HepG2 (cell line): ENCODE results near the gene DCDC2. TPM values are rescaled to one million over a fixed set of nuclear protein-coding genes. Genes with fewer than 3 reads are reported as not detected.

Experiments used
- ARNT2 ChIP-seq: sonication (generic); formaldehyde crosslinking; IDR thresholded peaks from 2 replicates; pipeline ENCODE4 v1.8.0; 2022; ENCODE audit warnings: mild to moderate bottlenecking, low read depth, missing genetic modification reagents, moderate library complexity
- CBX5 ChIP-seq: sonication (generic); formaldehyde crosslinking; IDR thresholded peaks from 2 replicates; pipeline ENCODE4 v1.4.0; 2020; ENCODE audit warnings: missing genetic modification reagents, borderline replicate concordance
- HMG20B ChIP-seq: conservative IDR thresholded peaks from 2 replicates; pipeline ENCODE4 v1.6.1; 2016; ENCODE audit warnings: missing genetic modification reagents, missing compliant biosample characterization
- JUN ChIP-seq: sonication (generic); formaldehyde crosslinking; IDR thresholded peaks from 2 replicates; pipeline ENCODE4 v1.4.0; 2020; ENCODE audit warnings: mild to moderate bottlenecking, missing genetic modification reagents
- KLF11 ChIP-seq: IDR thresholded peaks from 2 replicates; pipeline ENCODE4 v1.6.1; 2016; ENCODE audit warnings: missing compliant biosample characterization
- SP2 ChIP-seq: sonication (generic); formaldehyde crosslinking; IDR thresholded peaks from 2 replicates; pipeline ENCODE4 v1.5.1; 2020; ENCODE audit warnings: mild to moderate bottlenecking, missing genetic modification reagents
- SRSF4 ChIP-seq: fragments of 200-400 bp; formaldehyde crosslinking; IDR thresholded peaks from one replicate; pipeline ENCODE4 v1.6.1; 2018; ENCODE audit warnings: mild to moderate bottlenecking, low read depth, low read length, moderate library complexity; ENCODE audit not compliant: poor library complexity, severe bottlenecking
- TAF1 ChIP-seq: sonication (generic); formaldehyde crosslinking; IDR thresholded peaks from 2 replicates; pipeline ENCODE4 v1.4.0; 2020; ENCODE audit warnings: missing genetic modification reagents
- ZBTB10 ChIP-seq: sonication (generic); formaldehyde crosslinking; IDR thresholded peaks from 2 replicates; pipeline ENCODE4 v1.4.0; 2020; ENCODE audit warnings: missing genetic modification reagents, borderline replicate concordance
- ZNF34 ChIP-seq: sonication (generic); formaldehyde crosslinking; IDR thresholded peaks from 2 replicates; pipeline ENCODE4 v1.4.0; 2020; ENCODE audit warnings: mild to moderate bottlenecking, missing genetic modification reagents, borderline replicate concordance
- ZNF407 ChIP-seq: sonication (generic); formaldehyde crosslinking; IDR thresholded peaks from one replicate; pipeline ENCODE4 v1.5.1; 2020; ENCODE audit warnings: mild to moderate bottlenecking, missing genetic modification reagents; ENCODE audit errors: not compliant biosample characterization
- ZNF496 ChIP-seq: sonication (generic); formaldehyde crosslinking; IDR thresholded peaks from 2 replicates; pipeline ENCODE4 v1.8.1; 2023; ENCODE audit warnings: mild to moderate bottlenecking, moderate library complexity, missing genetic modification reagents; ENCODE audit not compliant: insufficient replicate concordance
- ZNF543 ChIP-seq: sonication (generic); formaldehyde crosslinking; IDR thresholded peaks from 2 replicates; pipeline ENCODE4 v1.4.0; 2020; ENCODE audit warnings: mild to moderate bottlenecking, missing genetic modification reagents
- ZNF614 ChIP-seq: IDR thresholded peaks from 2 replicates; pipeline ENCODE4 v1.6.1; 2018; ENCODE audit warnings: missing biosample characterization, missing genetic modification reagents, inconsistent platforms, borderline replicate concordance
- ZNF678 ChIP-seq: sonication (generic); formaldehyde crosslinking; IDR thresholded peaks from 2 replicates; pipeline ENCODE4 v1.4.0; 2020; ENCODE audit warnings: mild to moderate bottlenecking, missing genetic modification reagents
- ZNF761 ChIP-seq: sonication (generic); formaldehyde crosslinking; conservative IDR thresholded peaks from 2 replicates; pipeline ENCODE4 v1.4.0; 2020; ENCODE audit warnings: mild to moderate bottlenecking, missing genetic modification reagents
- ZNF781 ChIP-seq: sonication (generic); formaldehyde crosslinking; IDR thresholded peaks from 2 replicates; pipeline ENCODE4 v1.5.1; 2020; ENCODE audit warnings: borderline replicate concordance, mild to moderate bottlenecking, missing genetic modification reagents; ENCODE audit errors: not compliant biosample characterization
- ZNF782 ChIP-seq: sonication (generic); formaldehyde crosslinking; IDR thresholded peaks from 2 replicates; pipeline ENCODE4 v1.4.0; 2020; ENCODE audit warnings: missing genetic modification reagents, mild to moderate bottlenecking, borderline replicate concordance
- polyA plus RNA-seq, 8 experiments: library from polyadenylated mRNA; depleted of rRNA in 3 of 8; stranded (reverse) in 7 of 8; unstranded in 1 of 8; fragments of >200 nt; fragmentation: Illumina TruSeq in 4 of 8; extraction: Trizol in 4 of 8; gene quantifications; 2 replicates each; pipeline versions ENCODE4 v1.2.1 to v1.2.3, GENCODE V29; 2011 to 2016; ENCODE audit warnings: low read depth in 4 of 8, missing spikeins in 1 of 8, mixed read lengths in 1 of 8; ENCODE audit not compliant: insufficient read depth in 1 of 8
- total RNA-seq, 5 experiments: library from RNA; depleted of rRNA; stranded (reverse); fragments of >200 nt; fragmentation: Illumina TruSeq; extraction: Trizol; gene quantifications; 2 replicates each; pipeline ENCODE4 v1.2.3, GENCODE V29; 2016; ENCODE audit warnings: low read depth in 1 of 5

The DCDC2 gene
- total and polyA plus RNA-seq, 2 of the 13 experiments (the other 11 are each of a cell fraction or from before 2014, with no cell fraction given): 9.0 to 36.2 TPM

GRCh38 chr6:24313251-24314141, 44.4 kb downstream of the DCDC2 start (continued):
- TF ChIP-seq ZNF543 (CRISPR knock-in tag) (no peak), ZNF34 (no peak), ZBTB10 (CRISPR knock-in tag) (no peak), TAF1 (peak; percentile 38; the same call in 1 of the 2 replicates), ZNF678 (CRISPR knock-in tag) (no peak), ZNF614 (CRISPR knock-in tag) (peak; percentile 82; the same call in 1 of the 2 replicates), JUN (CRISPR knock-in tag) (peak; percentile 73; the same call in 1 of the 2 replicates), ZNF781 (CRISPR knock-in tag) (peak; percentile 37), CBX5 (CRISPR knock-in tag) (peak; percentile 55; the same call in 1 of the 2 replicates), ZNF496 (no peak), KLF11 (CRISPR knock-in tag) (0 out of 2 replicates have a peak, but pooled peaks have one; percentile 50), SRSF4 (no peak), SP2 (CRISPR knock-in tag) (no peak), ZNF761 (CRISPR knock-in tag) (peak; percentile 56; the same call in 1 of the 2 replicates), ARNT2 (CRISPR knock-in tag) (peak; percentile 73; the same call in 1 of the 2 replicates), ZNF782 (CRISPR knock-in tag) (no peak), ZNF407 (no peak), HMG20B (CRISPR knock-in tag) (peak; percentile 84)
